ENCODE measurements around the gene C1D.

DNA sequence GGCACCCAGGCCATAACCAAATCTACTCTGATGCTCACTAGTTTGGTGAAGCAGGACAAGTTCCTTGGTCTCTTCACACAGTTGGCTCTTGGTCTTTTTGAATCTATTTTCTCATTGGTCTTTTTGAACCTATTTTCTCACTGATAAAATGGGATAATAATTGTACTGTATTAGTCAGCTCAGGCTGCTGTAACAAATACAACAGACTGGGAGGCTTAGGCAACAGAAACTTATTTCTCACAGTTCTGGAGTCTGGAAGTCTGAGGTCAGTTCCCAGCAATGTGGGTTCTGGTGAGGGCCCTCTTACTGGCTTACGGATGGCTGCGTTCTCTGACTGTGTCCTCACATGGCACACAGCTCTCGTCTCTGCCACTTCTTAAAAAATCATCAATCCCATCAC, 63.5 kb downstream of the C1D start:
- TF ChIP-seq CTCF (IDR thresholded peaks at IDR 0.05) (no peak), EZH2 (IDR thresholded peaks at IDR 0.05; ENCODE audit: borderline replicate concordance, insufficient read depth, low read depth, low read length, poor library complexity, severe bottlenecking) (no peak)
